ENCODE measurements around the gene KIRREL1.

Gene KIRREL1

DNA sequence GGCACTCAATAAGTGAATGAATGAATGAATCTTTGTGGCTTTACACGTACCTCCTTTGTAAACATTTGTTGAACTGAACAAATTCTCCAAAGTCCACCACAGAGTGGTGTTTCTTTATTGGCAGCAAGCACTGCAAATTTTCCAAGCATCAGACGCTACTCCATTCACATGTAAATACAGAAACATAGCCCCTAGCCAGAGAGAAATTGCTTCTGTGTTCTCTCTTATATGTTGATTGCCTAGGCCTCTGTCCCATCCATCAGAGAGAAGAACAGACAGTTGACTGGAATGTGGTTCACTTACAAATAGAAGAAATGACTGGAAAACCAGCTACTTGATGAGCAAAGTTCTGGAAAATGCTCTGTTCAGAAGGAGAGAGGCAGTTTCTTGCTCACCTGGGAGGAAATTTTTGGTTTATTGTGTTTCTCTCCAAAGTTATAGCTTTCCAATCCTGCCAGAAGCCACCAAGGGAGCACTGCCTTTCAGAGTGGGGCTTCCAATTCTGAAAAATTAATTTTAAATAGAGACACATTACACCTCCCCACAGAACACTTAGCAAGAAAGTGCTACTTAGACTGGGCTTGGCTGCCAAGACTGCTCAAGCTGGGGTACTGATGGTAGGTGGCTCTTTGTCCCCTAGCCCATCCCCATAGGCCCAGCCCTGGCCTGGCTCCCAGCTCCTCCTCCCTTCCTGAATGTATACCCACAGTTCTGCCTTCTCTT, 18.1 kb upstream of the KIRREL1 start:
- Histone ChIP-seq H3K4me3 (ENCODE audit: low read depth, low read length, poor library complexity, severe bottlenecking) (no peak overlapping the region), H3K9me2 (ENCODE audit: low read depth, low read length) (no peaks in the 10 kb centered on the region), H3K27me3 (ENCODE audit: insufficient read depth, low read length) (no peaks in the 10 kb centered on the region; the same call in 1 of the 2 replicates), H2AFZ (ENCODE audit: low read length) (no peak overlapping the region), H3K9me3 (ENCODE audit: low read length) (no peaks in the 10 kb centered on the region), H3K9ac (ENCODE audit: low read length) (no peak overlapping the region), H3K27ac (ENCODE audit: low read depth, low read length, poor library complexity, severe bottlenecking) (no peak overlapping the region), H3K36me3 (ENCODE audit: insufficient read depth, low read length) (no peaks in the 10 kb centered on the region), H3F3A (ENCODE audit: insufficient read depth, low read length) (no peaks in the 10 kb centered on the region), H3K4me2 (ENCODE audit: low read length) (no peak overlapping the region), H3K79me2 (ENCODE audit: insufficient read depth, low read length) (no peaks in the 10 kb centered on the region), H3K4me1 (ENCODE audit: insufficient read depth, low read length, severe bottlenecking) (no peaks in the 10 kb centered on the region), H4K20me1 (ENCODE audit: insufficient read depth, low read length) (no peaks in the 10 kb centered on the region)
- TF ChIP-seq CTCF (IDR thresholded peaks at IDR 0.05; ENCODE audit: low read length): no peak
- no peak for TF ChIP-seq EZH2 (IDR thresholded peaks at IDR 0.05; ENCODE audit: borderline replicate concordance, low read length)

GRCh38 chr1:157976888-157977287, 16.6 kb upstream of the KIRREL1 start:
- no peak overlapping the region for H3K27ac ChIP-seq (ENCODE audit: low read depth, low read length, poor library complexity, severe bottlenecking)
- H2AFZ ChIP-seq (ENCODE audit: low read length): no peak overlapping the region
- no peaks in the 10 kb centered on the region for H3F3A ChIP-seq (ENCODE audit: insufficient read depth, low read length)
- no peaks in the 10 kb centered on the region for H3K36me3 ChIP-seq (ENCODE audit: insufficient read depth, low read length)
- no peaks in the 10 kb centered on the region for H3K9me3 ChIP-seq (ENCODE audit: low read length)
- no peak overlapping the region for H3K9ac ChIP-seq (ENCODE audit: low read length)
- H3K79me2 ChIP-seq (ENCODE audit: insufficient read depth, low read length): no peaks in the 10 kb centered on the region
- TF ChIP-seq CTCF (IDR thresholded peaks at IDR 0.05; ENCODE audit: low read length): no peak
- no peak for TF ChIP-seq EZH2 (IDR thresholded peaks at IDR 0.05; ENCODE audit: borderline replicate concordance, low read length)
- no peak overlapping the region for H3K4me2 ChIP-seq (ENCODE audit: low read length)
- H3K4me3 ChIP-seq (ENCODE audit: low read depth, low read length, poor library complexity, severe bottlenecking): no peak overlapping the region
- H3K4me1 ChIP-seq (ENCODE audit: insufficient read depth, low read length, severe bottlenecking): no peaks in the 10 kb centered on the region
- H3K27me3 ChIP-seq (ENCODE audit: insufficient read depth, low read length): no peaks in the 10 kb centered on the region; the same call in 1 of the 2 replicates
- H4K20me1 ChIP-seq (ENCODE audit: insufficient read depth, low read length): no peaks in the 10 kb centered on the region
- no peaks in the 10 kb centered on the region for H3K9me2 ChIP-seq (ENCODE audit: low read depth, low read length)

- no peaks in the 10 kb centered on the region for H3K4me1 ChIP-seq (ENCODE audit: insufficient read depth, low read length, severe bottlenecking)
- H3K9me2 ChIP-seq (ENCODE audit: low read depth, low read length): no peaks in the 10 kb centered on the region
- H3K27me3 ChIP-seq (ENCODE audit: insufficient read depth, low read length): no peaks in the 10 kb centered on the region; the same call in 1 of the 2 replicates
- no peak overlapping the region for H3K4me3 ChIP-seq (ENCODE audit: low read depth, low read length, poor library complexity, severe bottlenecking)
- no peaks in the 10 kb centered on the region for H3K79me2 ChIP-seq (ENCODE audit: insufficient read depth, low read length)
- no peak overlapping the region for H3K27ac ChIP-seq (ENCODE audit: low read depth, low read length, poor library complexity, severe bottlenecking)
- no peaks in the 10 kb centered on the region for H3K36me3 ChIP-seq (ENCODE audit: insufficient read depth, low read length)
- no peaks in the 10 kb centered on the region for H3K9me3 ChIP-seq (ENCODE audit: low read length)
- H4K20me1 ChIP-seq (ENCODE audit: insufficient read depth, low read length): no peaks in the 10 kb centered on the region
- H2AFZ ChIP-seq (ENCODE audit: low read length): no peak overlapping the region
- no peak overlapping the region for H3K9ac ChIP-seq (ENCODE audit: low read length)
- no peaks in the 10 kb centered on the region for H3F3A ChIP-seq (ENCODE audit: insufficient read depth, low read length)
- no peak overlapping the region for H3K4me2 ChIP-seq (ENCODE audit: low read length)
- TF ChIP-seq CTCF (IDR thresholded peaks at IDR 0.05; ENCODE audit: low read length): no peak
- TF ChIP-seq EZH2 (IDR thresholded peaks at IDR 0.05; ENCODE audit: borderline replicate concordance, low read length): no peak
These were observed 14.7 kb upstream of the KIRREL1 start for GRCh38 chr1:157978586-157979403.
